HEK293T (cell line): ENCODE data around the gene MCM5.

Experiments
- CTCF ChIA-PET: fragments of 350-600 bp; formaldehyde crosslinking; extraction: SDS; loops from one replicate; lab custom pipeline; 2021; ENCODE audit warnings: antibody characterized with exemption, inconsistent platforms; lab: Yijun Ruan, JAX
- POLR2A ChIA-PET: fragments of 350-600 bp; formaldehyde crosslinking; extraction: SDS; loops from one replicate; lab custom pipeline; 2020; ENCODE audit warnings: antibody characterized with exemption, inconsistent platforms; lab: Yijun Ruan, JAX
- DNase-seq: peaks from one replicate; pipeline ENCODE4 v3.0.0; 2012; ENCODE audit warnings: mixed read lengths; ENCODE audit errors: extremely low spot score
- ARNT ChIP-seq: fragments of 450-650 bp; IDR thresholded peaks from 2 replicates; pipeline ENCODE4 v1.6.1; 2017; ENCODE audit warnings: mild to moderate bottlenecking
- BHLHE40 ChIP-seq: fragments of 450-650 bp; IDR thresholded peaks from 2 replicates; pipeline ENCODE4 v1.6.1; 2016; ENCODE audit warnings: mild to moderate bottlenecking, moderate library complexity, borderline replicate concordance
- CTBP1 ChIP-seq: fragments of 450-650 bp; IDR thresholded peaks from 2 replicates; pipeline ENCODE4 v1.6.1; 2016; ENCODE audit warnings: borderline replicate concordance
- ELF4 ChIP-seq: fragments of 450-650 bp; IDR thresholded peaks from 2 replicates; pipeline ENCODE4 v1.6.1; 2017; ENCODE audit warnings: antibody characterized with exemption
- FOXA1 ChIP-seq: fragments of 450-650 bp; IDR thresholded peaks from 2 replicates; pipeline ENCODE4 v1.6.1; 2016; ENCODE audit warnings: mild to moderate bottlenecking
- FOXK2 ChIP-seq: fragments of 450-650 bp; IDR thresholded peaks from 2 replicates; pipeline ENCODE4 v1.6.1; 2016; ENCODE audit warnings: mild to moderate bottlenecking
- FOXM1 ChIP-seq: fragments of 450-650 bp; IDR thresholded peaks from 2 replicates; pipeline ENCODE4 v1.6.1; 2017; ENCODE audit warnings: mild to moderate bottlenecking, borderline replicate concordance
- HDGF ChIP-seq: fragments of 450-650 bp; IDR thresholded peaks from 2 replicates; pipeline ENCODE4 v1.6.1; 2017; ENCODE audit warnings: antibody characterized with exemption, borderline replicate concordance
- L3MBTL2 ChIP-seq: fragments of 450-650 bp; conservative IDR thresholded peaks from 2 replicates; pipeline ENCODE4 v1.6.1; 2016; ENCODE audit warnings: mild to moderate bottlenecking
- LEF1 ChIP-seq: fragments of 450-650 bp; IDR thresholded peaks from 2 replicates; pipeline ENCODE4 v1.6.1; 2017; ENCODE audit warnings: mild to moderate bottlenecking, borderline replicate concordance
- NFRKB ChIP-seq: fragments of 450-650 bp; IDR thresholded peaks from 2 replicates; pipeline ENCODE4 v1.6.1; 2016; ENCODE audit warnings: mild to moderate bottlenecking, moderate library complexity
- PKNOX1 ChIP-seq: fragments of 450-650 bp; IDR thresholded peaks from 2 replicates; pipeline ENCODE4 v1.6.1; 2016
- SP1 ChIP-seq: fragments of 450-650 bp; IDR thresholded peaks from 2 replicates; pipeline ENCODE4 v1.6.1; 2017
- SUZ12 ChIP-seq: fragments of 450-650 bp; IDR thresholded peaks from 2 replicates; pipeline ENCODE4 v1.6.1; 2016; ENCODE audit warnings: mild to moderate bottlenecking
- TARDBP ChIP-seq: fragments of 450-650 bp; IDR thresholded peaks from 2 replicates; pipeline ENCODE4 v1.6.1; 2016
- ZNF384 ChIP-seq: fragments of 450-650 bp; IDR thresholded peaks from 2 replicates; pipeline ENCODE4 v1.6.1; 2016

The MCM5 gene

GRCh38 chr22:35380537-35381423, 19.2 kb upstream of the MCM5 start, which contains the start of gene HMOX1:
Gene HMOX1, plus strand, starts transcription at chr22:35381096. Its CDS starts 78 bp downstream, at chr22:35381174.
- DNase-seq: peak; percentile 86
- TF ChIP-seq L3MBTL2 (peak; percentile 51), TARDBP (no peak), HDGF (no peak)
- ChIA-PET CTCF (interaction anchor here (1.1 kb wide), 1 partner anchor 18 kb away, joined by 3 read pairs; no protein-coding TSS in a partner anchor), POLR2A (interaction anchor here (0.5 to 0.9 kb wide), 3 partner anchors 18 to 156 kb away, joined by 3 to 4 read pairs (median 3); partner anchors contain the start of gene MCM5)

- ChIA-PET POLR2A (no interaction called here), CTCF (interaction anchor here (1.1 kb wide), 1 partner anchor 19 kb away, joined by 3 read pairs; no protein-coding TSS in a partner anchor)
- TF ChIP-seq PKNOX1 (no peak), ARNT (no peak), TARDBP (no peak), SP1 (no peak)
- DNase-seq: no peak
Measured at GRCh38 chr22:35381424-35382009, 18.4 kb upstream of the MCM5 start.

- no peak for DNase-seq
- ChIA-PET POLR2A (no interaction called here), CTCF (no interaction called here)
- no peak for TF ChIP-seq PKNOX1
- TF ChIP-seq ELF4: no peak
- TF ChIP-seq TARDBP: no peak
- no peak for TF ChIP-seq FOXA1
- no peak for TF ChIP-seq SUZ12
- no peak for TF ChIP-seq FOXM1
- TF ChIP-seq LEF1: no peak
- TF ChIP-seq SP1: no peak
- TF ChIP-seq NFRKB: no peak
- no peak for TF ChIP-seq L3MBTL2
- TF ChIP-seq BHLHE40: no peak
Measured at GRCh38 chr22:35383679-35384071, 16.3 kb upstream of the MCM5 start.

- POLR2A ChIA-PET: interaction anchor here (1.1 kb wide), 1 partner anchor 13 kb away, joined by 4 read pairs; no protein-coding TSS in a partner anchor
Measured at GRCh38 chr22:35384527-35384926, 15.4 kb upstream of the MCM5 start.

GRCh38 chr22:35384975-35385588, 14.9 kb upstream of the MCM5 start:
- ChIA-PET POLR2A (interaction anchor here (1.1 kb wide), 1 partner anchor 13 kb away, joined by 4 read pairs; no protein-coding TSS in a partner anchor), CTCF (no interaction called here)
- no peak for DNase-seq
- TF ChIP-seq ZNF384 (0 out of 2 replicates have a peak, but pooled peaks have one; percentile 42), HDGF (no peak), L3MBTL2 (no peak)

More at GRCh38 chr22:35384527-35384926, 15.4 kb upstream of the MCM5 start:
- CTCF ChIA-PET: no interaction called here
- DNase-seq: no peak
- no peak for TF ChIP-seq FOXK2
- no peak for TF ChIP-seq ZNF384
- TF ChIP-seq HDGF: no peak
- no peak for TF ChIP-seq SUZ12
- TF ChIP-seq L3MBTL2: no peak
- no peak for TF ChIP-seq TARDBP
- no peak for TF ChIP-seq NFRKB
- no peak for TF ChIP-seq SP1
- no peak for TF ChIP-seq ARNT
- no peak for TF ChIP-seq LEF1
- no peak for TF ChIP-seq ELF4
- no peak for TF ChIP-seq CTBP1
- TF ChIP-seq BHLHE40: no peak
- TF ChIP-seq PKNOX1: no peak
- TF ChIP-seq FOXA1: no peak
- no peak for TF ChIP-seq FOXM1

- DNase-seq: no peak
- CTCF ChIA-PET: no interaction called here
- TF ChIP-seq HDGF: no peak
- TF ChIP-seq FOXK2: no peak
- no peak for TF ChIP-seq TARDBP
- no peak for TF ChIP-seq FOXM1
- TF ChIP-seq ARNT: no peak
- TF ChIP-seq L3MBTL2: no peak
- no peak for TF ChIP-seq PKNOX1
- TF ChIP-seq CTBP1: no peak
- TF ChIP-seq ELF4: no peak
- no peak for TF ChIP-seq NFRKB
- TF ChIP-seq FOXA1: no peak
- no peak for TF ChIP-seq SUZ12
- no peak for TF ChIP-seq BHLHE40
- no peak for TF ChIP-seq LEF1
- TF ChIP-seq SP1: no peak
- no peak for TF ChIP-seq ZNF384
- POLR2A ChIA-PET: no interaction called here
Measured at GRCh38 chr22:35386670-35387288, 13.2 kb upstream of the MCM5 start.
